Central memory CD4-positive, alpha-beta T cell (primary cell): Measurements from ENCODE around the gene MSI1.

ENCODE experiments used
- DNase-seq: peaks from one replicate; pipeline ENCODE4 v3.0.0; 2022

The MSI1 gene

DNA sequence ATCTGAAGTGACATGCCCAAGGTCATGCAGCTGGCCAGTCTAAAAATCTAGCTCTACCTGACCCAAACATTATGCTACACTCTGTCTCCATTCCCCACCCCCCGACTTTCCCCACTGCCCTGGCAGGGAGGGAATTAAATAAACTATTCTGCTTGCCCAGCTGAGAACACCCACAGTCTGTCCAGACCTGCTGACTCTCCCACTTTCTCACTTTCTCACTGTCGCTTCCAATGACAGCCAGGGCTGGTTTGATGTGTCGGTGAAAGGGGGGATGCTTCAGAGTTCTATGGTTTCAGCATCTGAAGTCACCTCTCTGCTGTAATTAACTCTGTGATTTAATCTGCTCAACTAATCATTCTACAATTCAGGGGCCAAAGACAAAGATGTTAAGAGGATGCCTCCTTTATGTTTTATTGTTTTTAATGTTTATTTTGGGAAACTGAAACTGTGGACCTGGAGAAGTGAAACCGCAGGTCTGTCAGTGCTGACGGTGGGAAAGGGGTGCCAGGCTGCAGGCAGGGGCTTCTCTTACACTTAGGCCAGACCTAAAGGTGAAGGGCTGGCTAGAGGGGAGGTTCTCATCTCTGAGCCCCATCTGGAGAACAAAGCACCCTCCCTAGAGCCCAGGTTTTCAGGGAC, 8.1 kb upstream of the MSI1 start:
- no peak for DNase-seq

DNA sequence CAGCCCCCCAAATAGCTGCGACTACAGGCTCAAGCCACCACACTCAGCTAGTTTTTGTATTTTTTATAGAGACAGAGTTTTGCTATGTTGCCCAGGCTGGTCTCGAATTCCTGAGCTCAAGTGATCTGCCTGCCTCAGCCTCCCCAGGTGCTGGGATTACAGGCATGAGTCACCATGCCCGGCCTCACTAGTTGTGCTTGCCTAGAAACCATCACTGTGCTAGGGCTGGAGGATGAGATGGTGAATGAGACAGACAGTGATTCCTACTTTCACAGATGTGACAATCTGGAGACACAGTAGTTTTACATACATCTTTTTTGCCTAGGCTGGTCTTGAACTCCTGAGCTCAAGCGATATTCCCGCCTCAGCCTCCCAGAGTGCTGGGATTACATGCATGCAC, 7.5 kb upstream of the MSI1 start:
- no peak for DNase-seq

DNA sequence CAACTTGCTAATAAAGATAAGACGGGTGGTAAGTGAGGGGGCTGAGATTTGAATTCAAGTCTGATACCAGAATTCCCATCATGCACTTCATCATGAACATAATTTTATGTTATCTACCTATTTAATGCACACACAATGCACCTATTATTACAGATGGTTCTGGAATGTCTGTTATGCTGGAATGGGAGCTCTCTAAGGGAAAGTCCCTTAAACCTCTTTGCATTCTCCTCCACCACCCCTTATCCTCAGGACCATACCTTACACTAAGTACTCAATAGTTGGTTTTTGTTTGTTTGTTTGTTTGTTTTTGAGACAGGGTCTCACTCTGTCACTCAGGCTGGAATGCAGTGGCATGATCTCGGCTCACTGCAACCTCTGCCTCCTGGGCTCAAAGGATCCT, 7.0 kb upstream of the MSI1 start:
- DNase-seq: no peak

DNA sequence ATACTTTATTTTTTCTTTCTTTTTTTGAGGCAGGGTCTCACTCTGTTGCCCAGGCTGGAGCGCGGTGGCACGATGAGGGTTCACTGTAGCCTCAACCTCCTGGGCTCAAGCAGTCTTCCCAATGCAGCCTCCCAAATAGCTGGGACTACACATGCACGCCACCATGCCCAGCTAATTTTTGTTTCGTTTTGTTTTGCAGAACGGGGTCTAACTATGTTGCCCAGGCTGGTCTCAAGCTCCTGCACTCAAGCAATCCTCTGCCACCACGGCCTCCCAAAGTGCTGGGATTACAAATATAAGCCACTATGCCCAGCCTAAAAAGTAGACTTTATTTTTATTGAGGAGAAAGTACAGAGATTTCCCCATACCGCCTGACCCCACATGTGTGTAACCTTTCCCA, 4.7 kb upstream of the MSI1 start:
- no peak for DNase-seq

DNA sequence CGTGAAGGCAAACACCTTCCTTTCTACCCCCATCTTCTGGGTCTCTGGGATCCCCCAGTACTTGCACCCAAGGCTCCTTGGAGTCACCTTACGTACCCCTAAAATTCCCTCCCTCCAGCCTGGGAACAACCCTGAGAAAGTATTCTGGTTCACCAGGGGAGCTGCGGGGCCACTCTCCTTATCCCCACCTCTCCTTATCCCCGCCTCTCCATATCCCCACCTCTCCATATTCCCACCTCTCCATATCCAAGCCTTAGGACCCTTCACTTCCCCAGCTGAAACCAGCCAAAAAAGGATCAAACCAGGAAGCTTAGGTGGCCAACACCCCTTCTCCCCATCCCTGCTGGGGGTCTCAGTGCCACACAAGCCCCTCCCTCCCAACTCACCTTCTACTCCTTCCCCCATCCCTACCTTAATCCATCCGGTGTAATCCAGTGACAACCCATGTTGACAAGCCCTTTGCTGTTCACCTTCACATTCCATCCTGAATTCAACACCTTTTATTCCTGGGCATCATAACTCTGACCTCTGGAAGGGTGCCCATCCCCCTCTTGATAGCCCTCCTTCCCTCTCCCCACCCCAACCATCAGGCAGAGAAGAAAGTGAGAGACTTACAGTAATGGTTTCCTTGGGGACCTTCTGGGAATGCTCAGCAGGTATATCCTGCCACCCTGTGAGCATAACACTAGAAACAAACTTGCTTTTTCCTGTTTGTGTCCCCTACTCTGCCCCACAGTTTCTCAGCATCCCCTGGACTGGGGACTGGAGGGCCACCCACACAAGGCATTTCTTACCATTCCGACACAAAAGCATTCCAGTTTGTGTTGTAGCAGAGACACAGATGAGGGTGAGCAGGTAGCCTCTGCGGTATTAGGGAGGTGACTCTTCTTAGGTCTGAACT, 1.6 kb upstream of the MSI1 start:
- no peak for DNase-seq

DNA sequence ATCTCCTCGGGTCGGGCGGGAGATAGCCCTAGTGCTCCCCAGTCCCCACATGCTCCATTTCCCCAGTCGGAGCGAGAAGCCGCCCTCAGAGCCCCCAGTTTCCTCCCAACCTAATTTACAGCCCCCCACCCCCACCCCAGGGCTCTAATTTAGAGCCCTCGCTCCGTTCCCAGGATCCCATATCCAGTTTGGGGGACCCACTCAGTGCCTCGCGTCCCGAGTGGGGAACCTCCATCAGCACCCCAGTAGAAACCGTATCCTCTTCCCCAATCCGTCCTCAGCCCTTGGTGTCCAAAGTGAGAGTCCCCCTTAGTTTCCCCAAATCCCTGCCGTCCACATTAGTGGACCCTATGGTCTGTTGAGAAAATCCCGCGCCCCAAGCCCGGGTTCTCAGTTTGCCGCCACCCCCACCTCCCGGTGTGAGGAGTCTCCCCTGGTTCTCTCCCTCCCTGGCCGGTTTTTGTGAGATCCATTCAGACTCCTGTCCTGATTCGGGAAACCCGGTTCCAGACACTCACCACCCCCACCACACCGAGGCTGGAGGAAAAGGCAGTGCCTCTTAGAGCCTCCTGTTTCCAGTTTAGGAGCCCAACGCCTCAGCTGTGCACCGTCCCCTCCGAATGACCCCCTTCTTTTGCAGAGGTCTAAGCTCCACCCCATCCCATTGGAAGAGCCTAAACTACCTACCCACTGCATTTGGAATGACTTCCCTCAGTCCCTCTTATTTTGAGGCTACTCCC, 809 bp upstream of the MSI1 start:
- no peak for DNase-seq

DNA sequence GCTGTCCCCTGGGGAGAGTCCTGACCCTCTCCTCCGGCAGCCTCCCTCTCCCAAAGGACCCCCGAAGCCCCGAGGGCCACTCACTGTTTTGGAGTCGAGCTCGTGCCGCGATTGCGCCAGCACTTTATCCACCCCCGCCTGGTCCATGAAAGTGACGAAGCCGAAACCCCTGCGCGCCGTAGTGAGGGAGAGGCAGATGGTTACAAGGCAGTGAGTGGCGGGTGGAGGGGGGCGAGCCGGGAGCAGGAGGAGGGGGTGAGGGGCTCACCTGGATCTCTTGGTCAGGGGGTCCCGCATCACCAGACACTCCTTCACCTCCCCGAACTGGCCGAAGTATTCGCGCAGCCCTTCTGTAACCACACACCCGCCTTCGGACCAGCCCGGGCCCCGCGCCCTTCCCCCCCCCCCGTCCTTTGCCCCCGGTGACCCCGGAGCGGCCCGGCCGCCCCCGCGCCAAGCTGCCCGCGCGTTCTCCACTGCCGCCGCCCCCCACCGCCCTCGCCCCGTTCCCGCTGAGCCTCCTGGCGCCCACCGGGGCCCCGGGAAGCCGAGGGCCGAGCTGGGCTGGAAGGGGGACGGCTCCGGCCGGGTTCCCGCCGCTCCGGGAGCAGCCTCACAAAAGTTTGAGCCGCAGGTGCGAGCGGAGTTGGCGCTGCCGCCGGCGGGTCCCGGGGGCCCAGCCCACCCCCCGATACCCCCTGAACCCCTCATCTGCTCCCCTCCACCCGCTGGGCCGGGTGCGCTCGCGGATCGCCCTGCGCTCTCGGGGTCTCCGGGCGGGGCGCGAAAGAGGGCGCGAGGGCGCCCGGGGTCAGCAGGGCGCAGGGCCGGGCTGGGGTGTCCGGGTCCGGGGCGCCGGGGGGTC, 808 bp downstream of the MSI1 start:
- DNase-seq: no peak

DNA sequence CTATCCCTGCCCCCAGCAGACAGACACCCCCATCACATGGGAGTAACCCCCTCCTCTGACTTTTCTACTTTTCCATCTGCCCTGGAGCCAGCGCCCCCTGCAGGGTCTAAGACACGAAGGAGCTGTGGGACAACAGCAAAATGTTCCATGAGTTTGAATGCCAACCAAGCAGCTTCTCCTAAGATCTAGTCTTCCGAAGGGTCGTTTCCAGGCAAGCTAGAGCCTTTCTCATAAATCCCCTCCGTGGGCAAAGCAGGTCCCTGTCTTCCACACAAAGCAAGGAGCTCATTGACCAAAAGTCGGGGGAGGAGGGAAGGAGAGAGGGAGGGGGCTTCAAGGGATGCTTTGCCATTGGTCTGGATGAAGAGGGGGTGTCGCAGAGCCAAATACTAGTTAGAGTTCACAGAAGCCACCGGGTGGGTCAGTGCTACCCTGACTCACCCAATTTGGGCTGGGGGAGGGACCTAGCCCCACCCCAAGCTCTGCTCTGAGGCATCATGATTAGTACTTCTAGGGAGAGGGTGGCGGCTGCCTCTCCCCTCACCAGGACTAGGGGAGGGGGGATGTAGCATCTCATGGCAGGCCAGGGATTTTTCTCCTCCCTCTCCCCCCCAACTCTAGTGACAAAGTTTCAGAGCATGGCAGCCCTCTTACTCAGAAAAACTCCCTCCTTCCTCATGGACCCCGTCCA, 1.6 kb downstream of the MSI1 start:
- no peak for DNase-seq

DNA sequence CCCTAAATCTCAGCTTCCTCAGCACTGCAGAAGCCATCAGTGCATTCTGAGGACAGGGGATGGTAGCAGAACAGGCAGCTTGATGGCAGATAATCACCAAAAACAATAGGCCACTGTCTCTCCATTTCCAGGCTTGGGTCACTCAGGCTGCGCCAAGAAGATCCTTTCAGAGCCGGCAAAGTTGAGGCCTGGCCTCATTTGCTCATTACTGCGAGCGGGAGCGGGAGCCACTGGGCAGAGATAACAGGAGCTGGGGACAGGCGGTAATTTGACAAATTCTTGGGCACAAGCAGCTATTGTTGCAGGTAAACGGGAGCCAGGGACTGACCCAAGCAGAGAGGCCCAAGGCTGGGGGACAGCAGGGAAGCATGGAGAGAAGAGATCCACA, 2.1 kb downstream of the MSI1 start:
- no peak for DNase-seq

DNA sequence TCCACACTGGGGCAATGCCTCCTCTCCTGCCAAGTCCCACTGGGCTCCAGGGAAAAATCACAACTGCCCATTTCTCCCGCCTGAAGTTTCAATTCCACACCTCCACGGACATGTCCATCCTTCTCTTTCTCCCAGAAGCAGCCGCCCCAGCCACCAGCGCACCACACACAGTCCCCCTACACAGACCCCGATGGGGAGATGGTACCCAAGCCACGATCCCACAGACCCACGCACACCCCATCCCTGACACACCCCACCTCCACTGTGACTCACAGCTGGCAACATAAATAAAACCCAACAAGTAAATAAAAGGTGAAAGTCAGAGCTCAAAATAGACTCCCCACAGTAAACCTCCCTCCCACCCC, 2.6 kb downstream of the MSI1 start:
- DNase-seq: no peak

DNA sequence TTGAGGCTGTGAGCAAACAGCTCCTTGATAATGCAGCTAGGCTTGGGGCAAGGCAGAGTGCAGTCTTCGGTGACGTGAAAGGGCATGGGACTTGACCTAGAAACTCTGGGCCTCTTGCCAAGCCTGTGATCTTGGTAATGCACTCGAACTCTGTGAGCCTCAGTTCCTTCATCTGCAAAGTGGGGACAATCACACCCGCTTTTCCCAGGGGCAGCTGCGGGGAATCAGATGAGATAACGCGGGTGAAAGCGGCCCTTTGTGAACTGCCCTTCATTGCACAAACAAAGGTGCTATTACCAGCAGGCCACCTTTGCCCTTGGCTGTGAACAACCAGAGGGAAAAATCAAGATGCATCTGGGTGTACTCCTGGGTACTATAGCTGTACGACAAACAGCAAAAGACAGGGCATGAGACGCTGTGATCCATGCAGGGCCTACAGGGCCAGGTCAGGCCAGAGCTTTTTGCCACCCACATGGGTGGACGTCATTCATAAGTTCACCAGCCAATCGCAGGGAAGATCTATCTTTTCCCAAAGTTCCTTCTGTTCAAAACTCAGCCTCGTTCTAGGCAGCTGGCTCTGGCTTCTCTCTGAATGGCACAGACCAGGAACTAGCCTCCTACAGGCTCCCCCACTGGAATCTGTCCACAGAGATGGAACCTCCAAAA, 3.2 kb downstream of the MSI1 start:
- no peak for DNase-seq

DNA sequence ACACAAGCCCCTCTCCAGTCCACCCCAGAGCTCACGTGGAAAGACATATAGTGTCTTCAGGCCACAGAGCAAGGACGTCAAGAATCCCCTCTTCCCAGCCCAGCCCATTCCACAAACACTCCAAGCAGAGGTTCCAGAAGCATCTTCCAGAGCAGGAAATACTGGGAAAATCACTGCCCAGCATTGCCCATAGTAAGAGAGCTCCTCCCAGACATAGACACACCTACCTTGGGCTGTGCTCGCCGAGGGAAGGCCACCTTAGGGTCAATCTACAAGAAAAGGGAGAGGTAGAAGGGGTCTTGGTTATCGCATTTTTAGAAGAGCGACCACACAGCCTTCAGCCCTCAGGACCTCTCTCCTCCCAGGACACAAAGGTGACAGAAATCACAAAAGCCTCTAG, 4.5 kb downstream of the MSI1 start:
- DNase-seq: no peak

DNA sequence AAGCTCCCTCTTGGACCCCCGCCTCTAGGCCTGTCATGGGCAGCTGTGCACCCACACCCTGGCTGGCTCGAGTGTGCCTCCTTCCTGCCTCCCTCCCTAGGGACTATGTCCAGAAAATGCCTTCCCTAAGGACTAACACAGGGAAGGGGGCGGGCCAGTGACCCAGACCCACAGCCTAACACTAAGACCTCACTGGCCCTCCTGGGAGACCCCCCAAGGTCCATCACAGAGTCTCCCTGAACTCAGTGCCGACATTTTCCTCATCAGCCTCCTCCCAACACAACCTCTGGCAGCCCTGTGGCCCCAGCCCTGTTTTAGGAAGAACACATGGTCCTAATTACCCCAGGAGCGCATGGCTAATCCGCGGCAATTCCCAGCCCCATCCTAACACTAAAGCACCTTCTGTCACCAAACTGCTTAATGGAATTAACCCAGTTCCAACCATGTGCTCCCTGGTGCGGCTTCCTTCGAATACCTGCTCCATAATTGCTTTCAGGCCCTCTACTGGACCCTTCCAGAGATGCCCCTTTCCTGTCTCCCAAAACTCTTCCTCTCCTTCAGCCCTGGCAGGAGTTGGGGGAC, 5.6 kb downstream of the MSI1 start:
- no peak for DNase-seq

DNA sequence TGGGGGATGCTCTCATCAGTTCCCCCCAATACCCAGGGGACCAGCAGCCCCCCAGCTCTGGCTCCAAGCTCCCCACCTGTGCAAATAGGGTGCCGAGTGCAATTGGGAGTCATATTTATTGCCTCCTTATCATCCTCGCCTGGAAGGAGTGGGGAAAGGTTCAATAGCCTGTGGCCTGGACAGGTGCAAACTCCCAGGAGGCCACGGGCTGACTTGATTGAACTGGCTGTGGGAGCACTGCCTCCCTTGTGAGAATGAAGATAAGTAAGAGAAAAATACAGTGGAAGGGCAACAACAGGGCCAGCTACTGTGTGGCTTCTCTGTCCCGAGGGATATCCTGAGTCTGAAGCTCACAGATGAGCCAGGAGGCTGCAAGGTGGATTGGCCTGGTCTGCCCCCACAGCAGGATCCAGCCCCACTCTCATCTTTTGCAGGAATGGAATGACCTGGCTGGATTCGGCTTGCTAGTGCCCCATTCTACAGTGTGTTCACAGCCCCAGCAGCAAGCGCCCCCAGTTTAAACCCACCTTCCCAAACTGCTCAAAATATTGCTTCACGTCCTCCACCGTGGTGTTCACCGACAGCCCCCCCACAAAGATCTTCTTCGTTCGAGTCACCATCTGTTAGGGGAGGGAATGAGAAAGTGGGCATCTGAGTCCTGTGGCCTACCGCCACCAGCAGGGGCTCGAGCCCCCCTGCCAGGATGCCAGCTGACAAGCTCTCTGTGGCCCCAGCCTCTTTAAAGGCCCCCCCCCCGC, 6.3 kb downstream of the MSI1 start:
- no peak for DNase-seq

DNA sequence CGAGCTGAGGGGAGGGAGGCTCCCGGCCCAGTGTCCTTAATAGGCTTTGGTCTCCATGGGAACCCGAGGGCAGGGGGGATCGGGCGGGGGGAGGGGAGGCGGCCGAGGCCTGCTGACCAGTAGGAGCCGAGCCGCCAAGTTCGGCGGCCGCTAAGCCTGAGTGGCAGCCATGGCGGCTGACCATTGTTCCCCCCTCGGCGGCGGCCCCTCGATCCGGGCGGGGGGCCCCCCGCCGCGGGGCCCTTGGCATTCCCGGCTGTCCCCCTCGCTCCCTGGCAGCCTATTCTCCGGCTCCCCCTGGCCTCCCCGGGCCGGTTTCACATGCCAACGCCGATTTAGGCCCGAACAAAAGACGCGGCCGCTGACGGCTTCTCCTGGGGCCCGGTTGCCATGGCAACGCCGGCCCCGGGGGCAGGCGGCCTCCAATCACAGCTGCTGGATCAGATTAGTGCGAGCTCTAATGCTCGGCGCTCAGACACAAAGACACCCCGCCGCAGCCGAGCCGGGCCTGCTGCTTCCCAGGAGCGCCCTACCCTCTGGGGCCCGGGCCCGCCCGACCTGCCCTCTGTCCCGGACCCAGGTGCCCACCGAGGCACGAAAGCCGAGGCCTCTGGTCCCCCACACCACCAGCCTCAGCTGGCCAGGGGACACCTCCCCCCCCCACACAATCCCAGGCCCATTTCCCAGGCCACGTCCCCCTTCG, 7.3 kb downstream of the MSI1 start:
- DNase-seq: no peak

DNA sequence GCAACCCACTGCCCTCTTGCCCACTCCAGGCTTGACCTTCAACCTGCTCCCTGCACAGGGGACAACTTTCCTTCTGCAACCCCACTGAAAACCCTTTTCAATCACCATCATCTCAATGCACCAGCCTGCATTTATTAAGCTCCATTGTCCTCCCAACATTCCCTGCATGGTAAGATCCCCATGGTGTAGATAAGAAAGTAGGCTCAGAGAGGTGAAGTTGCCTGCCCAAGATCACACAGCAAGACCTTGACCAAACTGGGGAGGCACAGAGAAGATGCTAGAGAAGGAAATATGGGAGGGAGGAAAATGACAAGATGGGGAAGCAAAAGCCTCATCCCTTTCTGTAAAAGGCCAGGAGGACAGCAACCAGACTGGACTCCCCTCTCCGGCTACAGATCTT, 9.8 kb downstream of the MSI1 start:
- DNase-seq: no peak

DNA sequence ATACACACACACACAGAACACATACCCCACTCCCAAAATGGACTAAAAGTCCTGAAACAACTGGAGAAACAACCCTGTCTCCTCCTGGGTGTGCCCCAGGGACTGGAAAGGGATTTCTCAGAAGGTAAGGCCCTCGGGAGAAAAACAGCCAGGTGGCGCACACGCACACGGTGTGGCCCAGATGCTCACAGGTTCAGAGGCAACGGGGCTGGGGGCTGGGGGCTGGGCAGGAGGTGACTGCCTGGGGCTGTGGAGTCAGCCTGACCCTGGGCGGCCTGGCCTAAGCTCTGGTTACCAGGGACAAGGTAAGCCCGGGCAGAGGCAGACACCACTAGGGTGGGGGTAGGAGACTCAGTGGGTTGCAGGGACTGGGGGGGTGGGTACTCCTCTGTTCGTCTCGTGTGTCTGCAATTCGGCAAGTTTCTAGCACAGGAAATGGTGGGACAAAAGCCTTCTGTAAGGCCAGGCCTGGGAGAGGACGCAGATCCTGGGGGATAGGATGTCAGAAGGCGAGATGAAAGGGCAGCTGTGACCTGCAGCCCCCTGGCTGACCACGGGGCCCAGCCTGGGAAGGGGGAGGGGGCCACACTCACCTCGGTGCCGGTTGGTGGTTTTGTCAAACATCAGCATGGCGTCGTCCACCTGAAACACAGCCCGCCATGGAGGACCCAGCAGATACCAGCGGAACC, 10.4 kb downstream of the MSI1 start:
- no peak for DNase-seq

DNA sequence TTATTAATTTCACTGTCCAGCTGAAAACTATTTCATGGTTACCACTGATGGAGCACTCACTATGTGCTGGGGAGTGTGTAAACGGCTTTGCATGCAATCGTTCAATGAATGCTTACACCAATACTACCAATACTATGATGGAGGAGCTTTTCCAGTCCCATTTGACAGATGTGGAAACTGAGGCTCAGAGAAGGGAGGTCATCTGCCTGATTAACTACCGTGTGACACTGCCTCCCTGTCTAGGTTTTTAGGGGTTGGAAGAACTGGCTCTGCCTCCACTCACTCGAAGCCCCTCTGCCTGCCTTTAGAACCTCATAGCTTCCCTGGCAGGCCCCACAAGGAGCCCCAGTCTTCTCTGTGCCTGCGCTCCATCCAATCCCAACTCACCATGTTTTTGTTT, 11.9 kb downstream of the MSI1 start:
- no peak for DNase-seq

DNA sequence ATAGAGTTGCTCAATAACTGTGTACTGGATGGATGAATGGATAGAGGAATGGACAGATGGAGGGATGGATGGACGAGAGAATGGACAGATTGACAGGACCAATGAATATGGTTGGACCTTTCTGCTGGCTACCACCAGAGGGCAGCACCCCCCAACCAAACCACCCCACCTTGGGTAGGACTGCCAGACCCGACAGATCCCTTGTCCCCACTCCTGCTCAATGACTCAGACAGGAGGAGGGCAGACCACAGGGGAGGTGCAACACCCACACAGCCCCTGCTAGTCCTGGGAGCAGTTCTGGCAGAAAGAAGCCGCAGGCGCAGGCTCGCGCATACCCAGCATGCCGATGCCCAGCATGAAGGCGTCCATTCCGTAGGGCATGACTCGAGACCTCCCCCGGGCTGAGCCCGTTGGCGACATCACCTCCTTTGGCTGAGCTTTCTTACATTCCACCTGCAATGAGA, 12.4 kb downstream of the MSI1 start:
- DNase-seq: peak; percentile 58
